HG03064 (cell line): ENCODE measurements around the gene CNOT4.
"Not testable (repeated sequence)": the region's sequence is repeated elsewhere in the genome, so short reads cannot be mapped to it uniquely, and the experiment has no call there.

ENCODE experiments used
- ATAC-seq: cut with Tn5 transposase; IDR thresholded peaks from one replicate; pipeline ENCODE4 v1.9.1; 2021; ENCODE audit warnings: low read depth; ENCODE audit not compliant: unreplicated experiment

Gene CNOT4

GRCh38 chr7:135463908-135464307 lies 46.0 kb downstream of the CNOT4 start:
- ATAC-seq, result no peak

DNA sequence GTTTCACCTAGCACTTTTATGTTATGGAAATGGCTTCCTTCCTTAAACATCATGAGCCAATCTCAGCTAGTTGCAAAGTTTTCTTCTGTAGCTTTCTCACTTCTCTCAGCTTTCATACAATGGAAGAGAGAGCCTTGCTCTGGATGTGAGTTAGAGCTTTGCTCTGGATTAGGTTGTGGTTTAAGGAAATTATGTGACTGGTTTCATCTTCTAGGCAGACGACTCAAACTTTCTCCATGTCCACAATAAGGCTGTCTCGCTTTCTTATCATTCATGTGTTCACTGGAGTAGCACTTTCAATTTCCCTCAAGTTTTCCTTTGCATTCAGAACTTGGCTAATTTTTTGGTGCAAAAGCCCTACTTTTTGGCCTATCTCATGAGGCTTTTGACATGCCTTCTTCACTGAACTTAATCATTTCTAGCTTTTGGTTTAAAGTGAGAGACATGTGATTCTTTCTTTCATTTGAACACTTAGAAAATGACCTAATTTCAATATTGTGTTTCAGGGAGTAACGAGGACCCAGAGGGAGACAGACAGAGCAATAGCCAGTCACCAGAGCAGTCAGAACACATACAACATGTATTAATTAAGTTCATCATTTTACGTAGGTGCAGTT lies 49.8 kb downstream of the CNOT4 start:
- ATAC-seq, result peak; percentile 64

DNA sequence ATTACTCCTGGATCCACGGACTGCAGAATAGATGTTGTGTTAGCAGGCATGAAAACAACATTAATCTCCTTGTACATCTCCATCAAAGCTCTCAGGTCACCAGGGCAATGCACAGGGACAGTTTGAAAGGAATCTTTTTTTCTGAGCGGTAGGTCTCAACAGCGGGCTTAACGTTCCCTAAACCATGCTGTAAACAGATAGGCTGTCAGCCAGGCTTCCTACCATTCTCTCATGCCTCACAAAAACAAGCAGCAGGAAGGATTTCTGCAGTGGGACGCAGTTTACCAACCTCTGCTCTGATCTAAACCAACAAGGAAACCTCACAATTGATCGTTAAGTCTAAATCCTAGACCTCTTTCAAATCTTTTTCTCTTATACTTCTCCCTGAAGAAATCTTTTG lies 50.8 kb downstream of the CNOT4 start:
- no peak for ATAC-seq

DNA sequence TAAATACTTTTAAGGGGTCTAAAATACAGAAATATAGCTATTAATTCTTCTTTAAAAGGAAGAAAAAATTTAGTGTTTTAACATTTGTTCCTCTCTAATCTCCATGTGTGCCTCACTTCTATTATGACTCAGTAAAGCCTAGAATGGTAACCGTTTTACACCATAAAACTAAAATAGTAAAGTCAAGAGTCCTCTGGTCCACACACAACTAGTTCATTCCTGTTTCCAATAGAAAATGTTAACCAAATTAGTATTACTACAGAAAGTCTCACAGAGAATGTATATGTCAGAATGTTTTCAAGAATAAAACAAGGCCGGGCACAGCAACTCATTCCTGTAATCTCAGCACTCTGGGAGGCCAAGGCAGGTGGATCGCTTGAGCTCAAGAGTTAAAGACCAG lies 55.8 kb downstream of the CNOT4 start:
- no peak for ATAC-seq

- ATAC-seq, result no peak
Measured at GRCh38 chr7:135449436-135449835, 60.5 kb downstream of the CNOT4 start.

GRCh38 chr7:135448753-135449152 lies 61.1 kb downstream of the CNOT4 start:
- no peak for ATAC-seq

DNA sequence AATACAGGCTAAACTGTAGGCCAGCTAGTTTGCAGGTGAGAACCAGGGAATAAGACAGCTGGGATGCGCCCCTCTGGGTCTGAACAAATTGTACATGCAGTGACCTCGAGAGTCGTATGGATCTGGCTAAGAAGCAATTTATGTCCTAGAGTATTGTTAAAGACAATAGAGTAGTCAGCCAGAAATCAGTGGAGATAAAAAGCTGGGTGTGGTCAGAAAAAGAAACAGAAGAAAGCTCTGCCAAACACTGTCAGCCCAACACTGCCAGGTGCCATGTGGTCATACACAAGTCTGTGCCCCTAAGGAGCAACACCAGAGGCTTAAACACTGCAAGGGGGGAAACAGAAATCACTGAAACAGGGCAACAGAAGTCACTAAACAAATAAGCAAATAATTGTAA lies 62.2 kb downstream of the CNOT4 start:
- no peak for ATAC-seq

DNA sequence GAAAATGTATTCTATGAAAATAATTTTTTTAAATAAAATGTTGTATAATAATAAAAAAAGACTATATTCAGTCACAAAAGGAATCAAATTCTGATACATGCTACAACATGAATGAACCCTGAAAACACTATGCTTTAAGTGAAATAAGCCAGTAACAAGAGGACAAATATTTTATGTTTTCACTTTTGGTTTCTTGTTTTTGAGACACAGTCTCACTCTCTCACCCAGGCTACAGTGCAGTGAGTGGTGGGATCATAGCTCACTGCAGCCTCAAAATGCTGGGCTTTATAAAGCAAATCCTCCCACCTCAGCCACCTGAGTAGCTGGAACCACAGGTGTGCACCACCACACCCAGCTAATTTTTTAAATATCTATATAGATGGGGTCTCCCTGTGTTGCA lies 64.2 kb downstream of the CNOT4 start:
- no peak for ATAC-seq

GRCh38 chr7:135445266-135445665 lies 64.6 kb downstream of the CNOT4 start:
- not testable (repeated sequence) for ATAC-seq

- no peak for ATAC-seq
Measured at GRCh38 chr7:135441791-135442190, 68.1 kb downstream of the CNOT4 start.

GRCh38 chr7:135434047-135434446 lies 75.9 kb downstream of the CNOT4 start:
- no peak for ATAC-seq

DNA sequence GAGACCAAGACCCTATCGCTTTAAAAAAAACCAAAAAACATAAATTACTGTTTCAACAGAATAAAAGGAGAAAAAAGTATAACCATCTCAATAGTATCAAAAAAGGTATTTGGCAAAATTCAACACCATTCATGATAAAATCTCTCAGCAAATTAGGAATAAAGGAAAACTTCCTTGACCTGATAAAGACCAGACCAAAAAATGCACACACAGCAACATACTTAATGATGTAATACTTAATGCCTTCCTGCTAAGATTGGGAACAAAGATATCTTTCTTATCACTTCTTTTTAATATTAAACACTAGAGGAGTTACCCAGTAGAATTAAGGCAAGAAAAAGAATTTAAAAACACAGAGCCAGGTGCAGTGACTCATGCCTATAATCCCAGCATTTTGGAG lies 79.3 kb downstream of the CNOT4 start:
- no peak for ATAC-seq

DNA sequence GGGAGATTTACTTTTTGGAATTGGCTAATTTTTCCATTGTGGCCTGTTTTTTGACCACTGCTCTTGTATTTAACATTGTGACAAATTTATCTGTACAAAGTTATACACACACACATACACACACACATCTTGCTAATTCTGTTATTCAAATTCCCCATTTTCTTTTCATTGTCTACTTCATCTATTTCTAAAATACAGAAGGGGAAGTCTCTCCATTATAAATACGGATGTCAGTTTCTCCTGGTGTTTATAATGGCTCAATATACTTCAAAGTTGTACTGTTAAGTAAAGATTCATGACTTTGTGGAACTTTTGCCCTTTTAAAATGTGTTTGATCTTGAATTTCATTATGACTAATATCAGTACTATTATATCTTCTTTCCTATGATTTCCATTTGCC lies 81.0 kb downstream of the CNOT4 start:
- no peak for ATAC-seq

DNA sequence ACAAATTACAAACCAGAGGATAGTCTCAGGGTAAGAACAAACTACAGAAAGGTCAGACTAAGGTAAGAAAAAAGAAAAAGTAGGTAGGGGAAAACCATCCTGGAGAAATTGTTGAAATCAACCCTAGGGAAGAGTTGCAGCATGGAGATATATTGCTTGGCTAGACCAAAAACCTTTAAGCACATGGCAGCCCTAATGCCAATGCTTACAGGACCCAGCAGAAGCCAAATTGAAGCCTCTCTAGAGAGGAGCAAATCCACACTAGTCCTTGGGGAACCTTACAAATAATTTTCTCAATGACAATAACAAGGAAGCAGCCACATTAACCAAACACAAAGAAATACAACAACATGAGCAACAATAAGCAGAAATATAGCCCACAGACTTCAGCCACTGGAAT lies 81.9 kb downstream of the CNOT4 start:
- ATAC-seq, result no peak

GRCh38 chr7:135427166-135427565 lies 82.7 kb downstream of the CNOT4 start:
- ATAC-seq, result no peak

DNA sequence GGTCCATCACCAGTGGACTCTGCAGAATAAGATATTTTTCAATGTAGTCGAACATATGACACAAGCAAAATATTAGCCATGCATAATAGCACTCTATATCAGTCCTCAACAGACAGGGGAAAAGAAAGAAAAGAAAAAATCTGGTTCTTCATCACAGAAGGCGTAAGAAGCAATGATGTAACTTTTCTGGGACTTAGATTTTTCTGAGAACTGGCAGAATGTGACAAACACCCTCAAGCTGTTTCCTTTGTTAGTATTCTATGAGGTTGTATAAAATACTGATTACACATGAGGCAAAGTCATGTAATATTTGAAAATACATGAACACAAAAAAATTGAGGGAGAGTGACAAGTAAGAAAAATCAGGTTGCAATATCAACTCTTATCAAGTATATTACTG lies 84.9 kb downstream of the CNOT4 start:
- ATAC-seq, result no peak

GRCh38 chr7:135420786-135421185 lies 89.1 kb downstream of the CNOT4 start:
- ATAC-seq, result no peak

- no peak for ATAC-seq
Measured at GRCh38 chr7:135416431-135416830, 93.5 kb downstream of the CNOT4 start.

GRCh38 chr7:135414850-135415439 lies 95.0 kb downstream of the CNOT4 start:
- no peak for ATAC-seq

DNA sequence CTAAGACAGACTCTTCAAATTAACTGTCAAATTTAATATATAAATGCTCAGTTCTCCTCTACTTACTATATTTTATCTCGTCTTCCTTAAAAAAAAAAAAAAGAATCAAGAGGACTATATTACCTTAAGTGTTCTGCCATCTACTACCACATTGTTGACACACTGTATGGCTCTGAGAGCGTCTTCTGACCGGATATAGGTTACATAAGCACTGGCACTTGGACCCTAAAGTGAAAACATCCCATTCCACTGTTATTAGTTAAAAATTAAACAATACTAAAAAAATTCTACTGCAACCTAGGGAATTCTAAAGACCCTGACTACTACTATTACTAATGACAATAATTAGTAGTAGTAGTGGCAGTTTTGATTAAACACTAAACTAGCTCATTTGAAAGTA lies 95.7 kb downstream of the CNOT4 start:
- no peak for ATAC-seq

DNA sequence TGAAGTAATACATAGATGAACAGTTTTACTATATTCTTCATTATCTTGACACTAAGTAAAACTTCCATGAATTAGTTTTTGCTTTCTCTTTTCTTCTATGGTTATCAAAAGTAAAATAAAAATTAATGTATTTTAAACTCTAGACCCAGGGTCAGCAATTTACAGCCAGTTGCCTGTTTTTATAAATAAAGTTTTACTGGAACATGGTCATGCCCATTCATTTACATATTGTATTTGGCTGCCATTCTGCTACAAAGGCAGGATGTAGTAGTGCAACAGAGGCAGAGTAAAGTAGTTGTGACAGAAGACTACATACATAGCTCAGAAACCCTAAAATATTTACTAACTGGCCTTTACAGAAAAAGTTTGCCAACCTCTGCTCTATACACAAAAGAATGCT lies 98.8 kb downstream of the CNOT4 start:
- no peak for ATAC-seq

- ATAC-seq, result no peak
Measured at GRCh38 chr7:135410543-135410942, 99.4 kb downstream of the CNOT4 start.
